ENCODE measurements around the gene SAMM50.

Gene SAMM50

GRCh38 chr22:44029069-44029468 is 73.8 kb downstream of the SAMM50 start:
- DNase-seq (ENCODE audit: low spot score) = no peak

- no peak for DNase-seq (ENCODE audit: low spot score)
Measured at GRCh38 chr22:44030051-44030701, 74.9 kb downstream of the SAMM50 start.

- DNase-seq (ENCODE audit: low spot score) = no peak
Measured at GRCh38 chr22:44030702-44031082, 75.5 kb downstream of the SAMM50 start.

GRCh38 chr22:44031158-44031952 is 76.1 kb downstream of the SAMM50 start:
- DNase-seq (ENCODE audit: low spot score) = no peak

GRCh38 chr22:44032126-44032730 is 77.0 kb downstream of the SAMM50 start:
- DNase-seq (ENCODE audit: low spot score) = no peak

- DNase-seq (ENCODE audit: low spot score) = no peak
Measured at GRCh38 chr22:44033287-44033686, 78.0 kb downstream of the SAMM50 start.

GRCh38 chr22:44033694-44034093 is 78.5 kb downstream of the SAMM50 start:
- DNase-seq (ENCODE audit: low spot score) = no peak

GRCh38 chr22:44037519-44038375 is 82.5 kb downstream of the SAMM50 start:
- no peak for DNase-seq (ENCODE audit: low spot score)

GRCh38 chr22:44039566-44040171 is 84.4 kb downstream of the SAMM50 start:
- no peak for DNase-seq (ENCODE audit: low spot score)

- DNase-seq (ENCODE audit: low spot score) = no peak
Measured at GRCh38 chr22:44042249-44043218, 87.3 kb downstream of the SAMM50 start.

GRCh38 chr22:44045145-44045544 is 89.9 kb downstream of the SAMM50 start:
- no peak for DNase-seq (ENCODE audit: low spot score)
